Stimulated activated CD8-positive, alpha-beta memory T cell treated with anti-CD3 and anti-CD28 coated beads, Interleukin-12 subunit alpha, Interleukin-12 subunit beta, amount 100 ng/mL, for 4 hours (primary cell): ENCODE measurements around the gene GALNT9.
"Not testable (repeated sequence)": the region's sequence is repeated elsewhere in the genome, so short reads cannot be mapped to it uniquely, and the experiment has no call there.

Experiments
- DNase-seq: peaks from one replicate; pipeline ENCODE4 v3.0.0-alpha.2; 2020; ENCODE audit warnings: low read depth

GALNT9 gene

GRCh38 chr12:132329036-132329719, at the start of gene GALNT9:
TSS of gene GALNT9 (minus strand) at chr12:132329589. CDS start at chr12:132329203, 386 bp downstream.
- DNase-seq: no peak

DNA sequence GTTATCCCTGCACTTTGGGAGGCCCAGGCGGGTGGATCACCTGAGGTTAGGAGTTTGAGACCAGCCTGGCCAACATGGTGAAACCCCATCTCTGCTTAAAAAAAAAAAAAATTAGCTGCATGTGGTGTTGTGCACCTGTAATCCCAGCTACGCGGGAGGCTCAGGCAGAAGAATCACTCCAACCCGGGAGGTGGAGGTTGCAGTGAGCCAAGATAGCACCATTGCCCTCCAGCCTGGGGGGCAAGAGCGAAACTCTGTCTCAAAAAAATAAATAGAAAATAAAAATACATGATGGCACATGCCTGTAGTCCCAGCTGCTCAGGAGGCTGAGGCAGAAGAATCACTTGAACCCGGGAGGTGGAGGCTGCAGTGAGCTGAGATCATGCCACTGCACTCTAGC, 49.7 kb upstream of the GALNT9 start:
- DNase-seq: not testable (repeated sequence)

DNA sequence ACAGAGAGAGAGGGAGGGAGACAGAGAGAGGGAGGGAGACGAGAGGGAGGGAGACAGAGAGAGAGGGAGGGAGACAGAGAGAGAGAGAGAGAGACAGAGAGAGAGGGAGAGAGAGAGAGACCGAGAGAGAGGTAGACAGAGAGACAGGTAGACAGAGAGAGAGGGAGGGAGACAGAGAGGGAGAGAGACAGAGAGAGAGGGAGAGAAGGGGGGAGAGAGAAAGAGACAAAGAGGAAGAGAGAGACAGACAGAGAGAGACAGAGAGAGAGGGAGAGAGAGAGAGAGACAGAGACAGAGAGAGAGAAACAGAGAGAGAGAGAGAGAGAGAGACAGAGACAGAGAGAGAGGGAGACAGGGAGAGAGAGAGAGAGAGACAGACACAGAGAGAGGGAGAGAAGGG, 47.8 kb upstream of the GALNT9 start:
- DNase-seq: no peak

DNA sequence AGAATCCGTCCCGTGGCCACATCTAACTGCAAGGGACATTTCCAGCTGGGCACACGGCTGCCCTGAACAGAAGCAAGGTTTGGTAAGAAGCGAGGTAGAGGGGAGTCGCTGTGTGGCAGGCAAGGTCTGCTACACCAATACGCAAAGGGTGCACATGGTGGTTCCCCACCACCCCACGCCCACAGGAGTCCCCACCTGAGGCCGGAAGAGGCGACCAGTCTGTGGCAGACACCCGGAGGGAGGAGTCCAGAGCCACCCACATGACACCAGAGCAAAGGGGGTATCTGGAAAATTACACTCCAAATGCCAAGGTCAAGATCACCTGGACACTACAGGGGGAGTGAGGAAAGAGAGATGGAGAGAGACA, 47.1 kb upstream of the GALNT9 start:
- no peak for DNase-seq

DNA sequence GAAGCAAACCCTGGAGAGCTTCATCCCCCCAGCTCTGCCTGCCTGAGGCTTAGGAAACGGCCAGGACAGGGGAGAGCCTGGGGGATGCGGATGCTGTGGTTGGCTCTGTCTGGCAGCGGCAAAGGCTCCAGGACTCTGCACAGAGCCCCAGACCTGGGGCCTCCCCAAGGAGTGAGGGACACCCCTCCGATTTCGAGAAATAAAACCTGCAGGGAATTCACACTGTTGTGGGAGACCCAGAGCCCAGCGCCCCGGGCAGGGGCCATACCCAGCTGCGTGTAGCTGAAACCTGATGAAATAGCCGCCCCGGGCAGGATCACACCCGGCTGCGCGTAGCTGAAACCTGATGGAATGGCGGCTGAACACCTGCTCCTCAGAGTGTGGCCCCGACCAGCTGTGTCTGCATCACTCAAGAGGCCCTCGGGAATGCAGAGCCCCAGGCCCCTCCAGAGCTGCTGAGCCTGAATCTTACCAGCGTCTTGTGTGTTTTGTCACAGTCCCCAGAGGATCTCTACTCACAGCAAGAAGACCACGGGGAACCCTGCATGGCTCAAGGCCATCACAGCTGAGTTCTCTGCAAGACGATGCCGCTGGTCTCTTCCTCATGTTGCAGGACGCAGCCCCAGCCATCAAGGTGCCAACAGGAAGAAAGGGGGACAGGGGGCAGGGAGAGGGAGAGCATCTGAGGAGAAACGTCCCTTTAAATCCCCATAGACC, 46.5 kb upstream of the GALNT9 start:
- no peak for DNase-seq

GRCh38 chr12:132374612-132375445, 45.4 kb upstream of the GALNT9 start:
- DNase-seq: no peak

DNA sequence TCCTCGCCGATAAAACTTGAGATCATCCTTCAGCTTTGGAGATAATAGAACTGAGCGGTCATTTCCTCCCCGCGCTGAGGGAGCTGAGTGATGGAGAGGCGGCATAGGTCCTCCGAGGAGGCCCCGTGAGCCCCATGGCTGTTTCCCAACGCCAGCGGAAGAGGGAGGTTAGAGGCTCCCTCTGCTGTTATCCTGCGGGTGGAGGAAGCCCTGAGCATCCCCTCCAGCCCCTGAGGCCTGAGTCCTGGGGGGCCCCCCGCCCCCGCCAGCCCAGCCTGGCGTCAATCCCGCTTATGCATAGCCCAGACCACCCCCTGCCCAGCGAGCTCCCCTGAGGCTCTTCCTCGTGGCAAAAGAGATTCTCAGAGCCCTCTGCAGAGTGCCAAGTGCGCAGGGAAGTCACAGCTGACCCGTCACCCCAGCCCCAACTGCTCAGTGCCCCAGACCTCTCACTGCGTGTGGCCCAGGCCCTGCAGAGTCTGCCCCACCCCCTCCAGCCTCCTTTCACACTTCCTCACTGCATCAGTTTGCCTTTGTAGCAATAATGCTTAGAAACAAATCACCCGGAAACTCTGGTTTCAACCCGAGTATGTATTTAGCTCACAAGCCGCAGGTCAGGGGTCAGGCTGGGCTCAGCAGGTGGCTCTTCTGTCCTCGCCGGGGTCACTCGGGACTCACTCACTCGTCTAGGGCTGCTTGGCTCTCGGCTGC, 44.7 kb upstream of the GALNT9 start:
- no peak for DNase-seq

DNA sequence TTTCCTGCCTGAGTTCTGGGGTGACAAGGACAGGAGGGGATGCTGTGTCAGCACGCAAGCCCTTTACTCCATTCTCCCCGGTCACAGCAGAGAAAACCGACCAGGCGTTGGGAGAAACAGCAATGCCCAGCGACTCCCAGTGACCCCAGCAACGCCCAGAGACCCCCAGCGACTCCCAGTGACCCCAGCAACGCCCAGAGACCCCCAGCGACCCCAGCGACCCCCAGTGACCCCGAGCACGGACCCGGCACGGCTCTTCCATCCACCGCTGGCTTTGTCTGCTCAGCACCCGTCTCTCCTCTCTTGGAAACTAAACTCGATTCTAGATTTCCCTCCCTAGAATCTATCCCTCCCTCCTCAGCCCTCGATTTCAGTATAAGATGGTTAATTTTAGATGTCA, 38.5 kb upstream of the GALNT9 start:
- DNase-seq: no peak

DNA sequence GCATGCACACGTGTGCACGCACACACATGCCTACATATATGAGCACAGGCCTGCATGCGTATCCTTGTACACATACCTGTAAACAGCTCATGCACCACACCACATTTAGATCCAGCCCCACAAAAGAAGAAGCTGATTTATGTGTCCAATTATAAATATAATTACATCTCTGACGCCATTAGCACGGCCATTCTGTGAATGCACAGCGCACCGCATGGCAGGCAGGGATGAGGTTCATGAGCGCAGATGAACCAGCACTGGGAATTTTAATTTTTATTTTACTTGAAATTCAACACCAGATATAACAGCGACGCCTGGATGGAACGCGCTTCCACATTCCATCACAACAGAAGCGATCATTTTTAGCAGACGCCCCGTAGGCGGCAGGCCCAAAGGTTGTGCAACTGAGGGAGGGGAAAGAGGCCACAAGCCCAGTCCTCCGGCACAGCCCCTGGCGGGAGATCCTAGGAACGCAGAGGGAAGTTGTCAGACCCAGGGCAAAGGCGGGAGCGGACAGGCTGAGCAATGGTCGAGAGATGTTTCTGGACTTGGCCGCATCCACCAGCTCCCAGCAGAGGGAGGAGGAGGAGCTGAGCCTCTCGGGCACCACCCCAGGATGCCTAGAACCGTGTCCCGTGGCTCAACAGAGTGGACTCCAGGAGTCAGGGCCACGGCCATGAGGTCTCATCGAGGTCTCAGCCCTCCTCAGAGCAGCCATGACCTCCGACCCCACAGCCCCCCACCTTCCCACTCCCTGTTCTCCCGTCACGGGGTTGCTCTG, 37.9 kb upstream of the GALNT9 start:
- DNase-seq: no peak

DNA sequence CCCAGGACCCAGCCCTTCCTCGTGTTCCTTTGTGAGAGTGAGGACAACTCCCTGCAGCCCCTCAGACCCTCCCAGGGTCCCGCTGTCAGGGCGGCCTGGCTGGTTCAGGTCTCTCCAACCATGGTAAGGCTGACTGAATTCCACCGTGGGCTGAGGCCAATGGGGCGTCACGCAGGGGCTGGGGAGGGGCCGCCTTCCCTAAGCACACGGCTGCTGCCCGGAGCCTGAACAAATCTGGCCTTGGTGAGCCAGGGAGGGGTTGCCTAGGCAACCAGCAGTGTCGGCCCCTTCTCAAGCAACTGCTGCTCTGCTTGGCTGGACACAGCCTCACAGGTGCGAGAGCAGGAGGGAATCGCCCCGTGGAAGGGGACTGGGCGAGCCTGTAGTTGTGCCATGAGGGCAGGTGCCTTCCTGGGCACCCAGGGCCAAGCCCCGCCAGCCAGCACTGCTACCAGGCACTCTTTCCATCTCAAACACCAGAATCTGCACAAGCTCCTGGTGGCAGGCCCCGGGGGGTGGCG, 37.0 kb upstream of the GALNT9 start:
- no peak for DNase-seq

DNA sequence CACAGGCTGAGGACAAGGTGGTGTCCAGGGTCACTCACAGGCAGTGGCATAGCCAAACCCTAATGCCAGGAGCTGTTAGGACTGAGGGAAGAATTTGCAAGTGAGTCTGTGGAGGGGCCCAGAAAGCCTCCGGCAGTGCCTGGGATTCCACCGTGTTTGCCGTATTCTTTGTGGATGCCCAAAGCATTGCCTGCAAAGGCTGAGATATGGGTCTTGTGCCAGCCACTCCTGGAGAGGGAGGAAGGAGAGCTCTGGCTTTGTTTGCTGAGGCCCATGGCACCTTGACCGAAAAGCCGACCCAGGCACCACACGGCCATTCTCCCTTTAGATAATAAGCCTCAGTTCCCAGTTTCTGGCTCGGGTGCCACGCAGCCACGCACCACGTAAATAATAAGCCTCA, 35.8 kb upstream of the GALNT9 start:
- DNase-seq: no peak

DNA sequence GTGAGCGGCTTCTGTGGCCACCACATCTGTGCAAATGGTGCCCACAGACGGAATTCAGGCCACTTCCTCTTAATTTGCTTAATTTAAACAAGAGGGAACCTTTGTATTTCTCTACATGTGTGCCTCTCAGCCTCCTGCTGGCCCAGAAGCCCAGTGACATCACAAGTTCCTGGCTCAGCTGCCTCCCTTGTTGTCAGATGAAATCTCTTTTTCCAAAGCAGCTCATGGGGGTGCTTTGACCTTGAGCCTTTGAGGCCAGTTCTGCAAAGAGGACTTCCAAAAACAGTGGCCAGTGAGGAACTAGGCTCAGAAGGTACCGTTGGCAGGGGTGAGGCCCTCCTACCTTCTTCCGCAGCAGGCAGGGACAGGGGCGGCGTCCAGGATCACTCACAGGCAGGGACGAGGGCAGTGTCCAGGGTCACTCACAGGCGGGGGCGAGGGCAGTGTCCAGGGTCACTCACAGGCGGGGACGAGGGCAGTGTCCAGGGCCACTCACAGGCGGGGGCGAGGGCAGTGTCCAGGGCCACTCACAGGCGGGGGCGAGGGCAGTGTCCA, 35.0 kb upstream of the GALNT9 start:
- no peak for DNase-seq

- DNase-seq: no peak
Observed at GRCh38 chr12:132363661-132364347, 34.4 kb upstream of the GALNT9 start.

GRCh38 chr12:132362996-132363660, 33.7 kb upstream of the GALNT9 start:
- DNase-seq: no peak

DNA sequence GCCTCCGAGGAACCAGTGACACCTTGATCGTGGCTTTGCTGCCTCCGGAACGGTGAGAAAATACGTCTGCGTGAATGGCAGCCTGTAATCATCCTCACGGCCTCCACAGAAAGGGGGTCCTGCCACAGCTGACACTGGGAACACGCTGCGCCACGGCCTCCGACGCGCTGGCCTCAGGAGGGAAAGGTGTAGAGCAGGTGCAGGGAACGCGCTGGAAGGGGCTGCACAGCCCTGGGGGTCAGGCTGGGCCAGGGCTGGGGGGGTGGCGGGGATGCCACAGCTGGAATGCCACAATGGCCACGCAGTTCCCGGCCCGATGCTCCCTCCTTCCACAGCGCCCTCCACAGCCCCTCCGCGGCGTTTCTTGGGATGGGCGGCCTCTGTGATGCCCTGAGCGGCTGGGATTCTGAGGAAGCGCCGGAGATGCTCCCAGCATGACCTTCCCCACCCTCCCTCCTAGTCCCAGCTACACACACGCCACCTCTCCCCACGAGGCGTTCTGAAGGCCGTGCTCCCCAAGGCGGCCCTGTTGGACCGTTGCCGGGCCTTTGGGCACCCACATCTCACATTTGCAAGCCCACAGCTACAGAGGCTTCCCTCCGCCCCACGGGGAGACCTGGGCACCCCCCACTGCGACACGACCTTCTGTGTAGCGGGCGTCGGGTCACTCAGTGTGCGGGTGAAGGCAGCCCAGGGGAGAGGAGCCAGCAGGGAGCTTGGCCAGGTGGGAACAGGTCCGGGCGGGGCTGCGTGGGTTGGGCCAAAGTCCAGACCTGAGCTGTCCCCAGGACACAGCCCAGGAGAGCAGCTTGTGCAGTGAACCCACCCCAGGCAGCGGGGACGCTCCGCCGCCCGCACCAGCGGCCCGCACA, 31.8 kb upstream of the GALNT9 start:
- DNase-seq: no peak

DNA sequence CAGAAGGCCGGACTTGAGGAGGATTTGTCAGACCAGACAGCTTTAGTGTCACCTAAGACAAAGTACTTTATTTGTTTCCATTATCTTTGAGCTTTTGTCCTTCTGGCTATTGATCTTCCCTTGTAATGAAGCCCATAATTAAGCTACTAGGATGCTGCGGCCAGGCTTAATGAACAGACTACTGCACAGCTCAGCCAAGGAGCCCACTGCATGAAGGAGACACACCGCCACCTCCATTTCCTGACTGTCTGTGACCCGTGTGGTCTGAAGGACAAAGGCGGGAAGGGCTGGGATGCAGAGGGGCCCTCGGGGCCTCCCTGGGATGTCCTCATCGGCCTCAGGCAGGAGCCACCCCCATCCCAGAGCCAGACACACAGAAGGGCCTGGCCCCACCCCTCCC, 31.0 kb upstream of the GALNT9 start:
- no peak for DNase-seq

- DNase-seq: no peak
Observed at GRCh38 chr12:132359971-132360370, 30.6 kb upstream of the GALNT9 start.

- no peak for DNase-seq
Observed at GRCh38 chr12:132359551-132359950, 30.2 kb upstream of the GALNT9 start.
